C4-2B (cell line): ENCODE results near the gene KIF26B.
A peak's percentile ranks its signal among the peaks of the same experiment; 100 is the strongest.

Experiments
- CTCF ChIP-seq: fragments of 450-650 bp; conservative IDR thresholded peaks from 2 replicates; pipeline ENCODE4 v1.5.1; 2017; ENCODE audit warnings: mild to moderate bottlenecking
- ZFX ChIP-seq: fragments of 450-650 bp; IDR thresholded peaks from 2 replicates; pipeline ENCODE4 v1.6.1; 2017

GRCh38 chr1:245512980-245513578, 358.3 kb downstream of the KIF26B start:
- TF ChIP-seq CTCF: peak; percentile 4; the same call in 1 of the 2 replicates
- TF ChIP-seq ZFX: no peak
